Measurements from ENCODE around the gene OCA2.

The OCA2 gene

GRCh38 chr15:27951191-27951890, 147.8 kb downstream of the OCA2 start:
- no peak for TF ChIP-seq CTCF (IDR thresholded peaks at IDR 0.05; ENCODE audit: control insufficient read depth, extremely low read depth, insufficient read depth)
- DNase-seq (ENCODE audit: low read depth), result no peak
- H3K4me3 ChIP-seq (ENCODE audit: low read depth, low read length), result no peak overlapping the region

GRCh38 chr15:27949089-27949488, 150.0 kb downstream of the OCA2 start:
- TF ChIP-seq CTCF (IDR thresholded peaks at IDR 0.05; ENCODE audit: control insufficient read depth, extremely low read depth, insufficient read depth), result no peak
- DNase-seq (ENCODE audit: low read depth), result no peak
- H3K4me3 ChIP-seq (ENCODE audit: low read depth, low read length), result no peak overlapping the region

- DNase-seq (ENCODE audit: low read depth), result no peak
- H3K4me3 ChIP-seq (ENCODE audit: low read depth, low read length), result no peak overlapping the region
- TF ChIP-seq CTCF (IDR thresholded peaks at IDR 0.05; ENCODE audit: control insufficient read depth, extremely low read depth, insufficient read depth), result no peak
Observed at GRCh38 chr15:27939246-27939645, 159.9 kb downstream of the OCA2 start.

DNA sequence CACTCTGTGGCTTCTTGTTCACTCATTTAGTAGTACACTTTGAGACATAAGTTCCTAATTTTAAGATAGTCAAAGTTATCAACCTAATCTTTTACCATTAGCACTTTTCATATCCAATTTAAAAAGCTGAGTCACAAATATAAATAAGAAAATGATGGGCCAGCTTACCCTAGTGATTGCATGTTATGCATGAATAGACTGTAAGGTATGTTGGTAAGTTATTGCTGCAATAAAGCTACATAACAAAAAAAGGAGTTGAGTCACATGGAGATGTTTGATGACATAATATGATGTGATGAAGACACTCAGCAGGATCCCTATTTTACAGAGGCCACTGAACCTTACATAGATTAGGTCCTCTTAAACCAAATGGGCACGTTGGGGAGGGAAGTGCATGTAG, 161.3 kb downstream of the OCA2 start:
- DNase-seq (ENCODE audit: low read depth), result no peak
- no peak for TF ChIP-seq CTCF (IDR thresholded peaks at IDR 0.05; ENCODE audit: control insufficient read depth, extremely low read depth, insufficient read depth)
- H3K4me3 ChIP-seq (ENCODE audit: low read depth, low read length), result no peak overlapping the region

DNA sequence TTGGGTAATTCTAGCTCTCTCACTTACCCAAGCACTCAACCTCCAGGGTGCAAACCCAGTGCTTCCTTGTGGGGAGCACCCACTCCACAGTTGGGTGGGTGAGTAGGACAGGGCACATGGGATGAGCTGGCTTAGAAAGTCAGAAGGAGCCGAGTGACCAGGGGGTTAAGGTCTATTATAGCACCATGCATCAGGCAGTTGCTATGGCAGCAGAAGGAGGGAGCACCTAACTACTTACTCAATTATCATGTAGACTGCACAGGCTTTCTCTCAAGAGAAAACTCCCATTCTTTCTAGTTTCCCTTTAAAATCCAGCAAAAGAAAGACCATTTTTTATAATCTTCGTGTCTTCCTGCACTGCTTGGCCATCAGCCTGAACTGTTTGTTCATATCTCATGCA, 163.0 kb downstream of the OCA2 start:
- DNase-seq (ENCODE audit: low read depth), result no peak
- no peak for TF ChIP-seq CTCF (IDR thresholded peaks at IDR 0.05; ENCODE audit: control insufficient read depth, extremely low read depth, insufficient read depth)

DNA sequence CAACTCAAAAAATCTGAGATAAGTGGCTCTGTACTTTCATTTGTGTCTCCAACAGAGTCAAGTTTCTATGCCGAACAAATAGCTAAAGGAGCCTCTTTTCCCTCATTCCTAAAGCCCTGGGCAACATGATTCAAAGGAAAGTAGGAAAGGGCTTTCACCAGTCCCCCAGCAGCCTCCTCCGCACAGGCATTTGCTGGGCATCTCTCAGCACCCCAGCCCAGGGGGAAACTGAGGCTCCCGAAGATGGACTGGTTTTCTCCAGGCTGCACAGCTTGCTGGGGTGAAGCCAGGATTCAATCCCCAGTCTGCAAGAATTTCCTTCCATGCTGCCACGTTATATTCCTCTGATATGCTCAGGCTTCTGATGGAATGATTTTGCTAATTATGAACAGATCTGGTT, 163.8 kb downstream of the OCA2 start:
- DNase-seq (ENCODE audit: low read depth), result no peak
- TF ChIP-seq CTCF (IDR thresholded peaks at IDR 0.05; ENCODE audit: control insufficient read depth, extremely low read depth, insufficient read depth), result no peak
- H3K4me3 ChIP-seq (ENCODE audit: low read depth, low read length), result no peak overlapping the region

More for the DNA sequence above, 163.0 kb downstream of the OCA2 start:
- no peak overlapping the region for H3K4me3 ChIP-seq (ENCODE audit: low read depth, low read length)

DNA sequence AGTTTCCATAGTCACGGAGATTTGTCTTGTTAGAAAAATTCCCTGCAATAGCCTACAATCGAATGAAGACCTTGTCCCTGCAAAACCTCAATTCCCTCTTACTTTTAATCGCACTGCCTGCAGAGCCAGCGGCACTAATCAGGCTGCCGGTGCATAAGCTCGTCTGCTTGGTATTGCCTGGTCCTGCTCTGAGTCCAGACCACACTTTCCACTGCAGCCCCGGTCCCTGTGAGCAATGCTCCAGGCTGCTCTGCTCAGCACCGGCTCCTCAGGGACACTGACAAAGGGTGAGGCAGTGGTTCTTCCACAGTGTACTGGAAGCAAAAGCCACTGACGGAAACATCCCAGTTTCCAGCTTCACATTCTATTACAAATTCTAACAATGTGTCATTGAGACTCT, 164.3 kb downstream of the OCA2 start:
- DNase-seq (ENCODE audit: low read depth), result no peak
- TF ChIP-seq CTCF (IDR thresholded peaks at IDR 0.05; ENCODE audit: control insufficient read depth, extremely low read depth, insufficient read depth), result no peak
- H3K4me3 ChIP-seq (ENCODE audit: low read depth, low read length), result no peak overlapping the region

All from LNCaP clone FGC (cell line).